Activated CD8-positive, alpha-beta memory T cell treated with anti-CD3 and anti-CD28 coated beads for 1 hour (primary cell): ENCODE measurements around the gene SPOCK1.

Experiments used
- DNase-seq, 2 donors: peaks; one replicate each; pipeline ENCODE4 v3.0.0-alpha.2; 2020; ENCODE audit warnings: low read depth in 1 of 2; ENCODE audit errors: extremely low read depth in 1 of 2

The SPOCK1 gene

DNA sequence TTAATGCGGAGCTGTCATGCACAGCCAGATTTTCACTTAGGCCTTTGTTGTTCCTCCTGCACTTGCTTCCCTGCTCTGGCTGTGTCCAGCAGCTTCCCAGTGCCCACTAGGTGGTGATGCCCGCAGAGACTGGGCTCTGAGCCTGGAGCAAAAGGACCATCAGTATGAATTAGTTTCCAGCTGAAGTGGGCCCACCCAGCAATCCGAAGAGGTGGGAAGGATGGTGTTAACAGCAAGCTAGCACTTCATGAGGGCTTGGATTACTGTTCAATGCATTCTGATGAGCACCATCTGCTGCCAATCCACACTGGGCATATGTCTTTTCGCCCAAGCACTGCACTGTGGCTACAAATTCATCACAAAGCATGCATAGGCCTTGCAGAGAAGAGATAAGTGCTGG is 459.1 kb downstream of the SPOCK1 start:
- no peak for DNase-seq

GRCh38 chr5:137037848-137038247 is 461.3 kb downstream of the SPOCK1 start:
- no peak for DNase-seq

DNA sequence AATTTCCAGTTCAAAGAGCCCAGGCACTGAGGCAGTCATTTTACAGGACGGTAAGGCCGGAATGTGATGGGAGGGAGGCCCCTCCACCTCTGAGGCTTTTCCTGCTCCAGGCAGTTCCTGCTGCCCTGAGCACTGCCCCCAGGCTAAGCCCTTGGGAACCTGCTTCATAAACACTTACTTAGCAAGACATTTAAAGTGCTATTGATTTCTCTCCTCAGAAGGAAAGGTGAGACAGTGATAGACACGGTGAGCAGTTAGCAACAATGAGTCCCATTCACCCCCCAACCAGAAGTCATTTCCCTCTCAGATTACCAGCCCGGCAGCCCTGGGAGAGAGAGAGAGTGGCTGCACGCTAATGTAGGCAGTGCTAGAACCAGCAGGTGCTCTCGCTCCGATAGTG is 462.5 kb downstream of the SPOCK1 start:
- DNase-seq, result no peak

DNA sequence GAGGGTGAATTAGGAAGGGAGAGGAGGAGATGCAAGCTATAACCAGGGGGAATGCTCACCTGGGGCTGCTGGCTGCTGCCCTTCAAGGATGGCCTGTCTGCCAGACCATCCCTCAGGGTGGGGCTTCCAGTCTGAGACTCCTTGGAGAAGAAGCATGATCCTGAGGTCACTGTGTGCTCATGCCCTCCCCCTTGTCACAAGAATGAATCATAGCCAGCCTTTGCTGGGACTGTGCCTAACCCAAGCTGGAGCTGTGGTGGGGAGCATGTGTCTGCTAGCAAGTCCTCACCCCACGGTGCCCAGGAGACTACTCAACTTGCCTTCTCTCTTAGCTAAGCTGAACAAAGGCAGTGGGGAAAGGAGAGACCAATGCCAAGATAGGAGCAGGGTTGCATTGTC is 463.6 kb downstream of the SPOCK1 start:
- DNase-seq, result no peak

DNA sequence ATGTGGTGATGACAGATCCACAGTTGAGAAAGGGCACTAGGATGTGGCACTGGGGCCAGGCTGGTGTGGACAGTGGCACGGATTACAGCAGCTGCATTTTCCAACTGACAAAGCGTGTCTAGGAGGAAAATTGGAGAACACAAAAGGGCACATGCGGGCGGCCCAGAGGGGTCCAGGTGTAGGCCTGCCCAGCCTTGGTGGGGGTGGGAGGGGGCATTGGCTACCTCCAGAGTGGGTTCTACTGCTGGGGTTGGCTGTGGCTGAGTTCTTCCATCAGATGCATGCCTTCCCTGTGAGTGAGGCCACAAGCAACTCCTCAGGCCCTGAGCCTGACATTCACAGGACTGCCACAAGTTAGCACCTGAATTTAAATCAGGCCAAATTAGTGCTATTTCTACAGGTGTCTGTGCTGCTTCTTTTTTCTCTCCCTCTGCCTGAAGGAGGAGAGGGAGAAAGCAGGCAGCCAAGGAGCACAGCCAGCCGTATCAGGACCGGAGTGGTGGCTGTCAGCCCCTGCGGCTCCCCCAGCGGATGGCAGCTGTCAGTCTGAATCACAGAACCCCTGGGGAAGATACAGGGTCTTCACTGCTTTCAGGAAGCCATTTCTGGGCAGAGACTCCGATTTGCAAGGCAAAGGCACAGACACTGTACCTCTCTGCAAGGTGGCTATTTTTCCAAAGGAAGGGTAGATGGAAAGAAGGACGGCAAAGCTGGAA is 464.2 kb downstream of the SPOCK1 start:
- DNase-seq, result no peak

- DNase-seq, result no peak
Measured at GRCh38 chr5:137034213-137034612, 464.9 kb downstream of the SPOCK1 start.

DNA sequence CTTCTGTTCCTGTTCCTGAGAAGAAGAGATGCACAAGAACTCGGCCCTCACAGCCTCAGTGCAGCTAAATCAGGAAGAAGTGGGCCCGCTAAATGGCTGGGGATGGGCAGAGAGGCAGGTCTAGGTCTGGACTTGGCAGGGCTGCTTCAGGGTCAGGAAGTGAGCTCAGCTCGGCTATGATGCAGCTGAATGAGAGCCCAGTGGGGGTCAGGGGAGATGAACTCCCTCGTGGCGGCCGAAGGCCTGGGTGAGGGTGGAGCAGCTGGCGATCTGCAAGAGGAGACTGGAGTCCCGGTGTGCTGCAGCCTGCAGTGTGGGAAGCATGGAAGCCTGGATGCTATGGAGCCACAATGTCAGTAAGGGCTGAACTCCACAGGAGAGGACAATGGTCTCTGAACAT is 466.2 kb downstream of the SPOCK1 start:
- DNase-seq, result no peak

DNA sequence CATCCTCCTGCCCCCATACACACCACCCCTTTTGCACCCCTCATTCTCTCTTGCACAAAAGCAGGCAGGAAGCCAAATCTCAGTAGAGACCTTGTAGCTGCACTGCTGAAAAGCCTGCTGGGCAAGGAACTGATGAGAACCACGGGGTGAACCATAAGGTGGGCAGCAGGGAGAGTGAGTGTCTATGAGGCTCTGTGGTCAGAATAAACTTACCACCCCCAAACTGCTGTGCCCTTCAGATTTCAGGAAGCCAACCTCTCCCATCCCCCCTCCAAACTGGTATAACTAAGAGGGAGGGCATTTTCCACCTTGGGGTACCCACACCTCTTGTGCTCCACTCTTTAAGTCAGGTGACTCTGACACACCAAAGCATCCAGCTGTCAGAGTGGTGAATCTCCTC is 471.4 kb downstream of the SPOCK1 start:
- DNase-seq, result no peak

- DNase-seq, result no peak
Measured at GRCh38 chr5:137026296-137026695, 472.8 kb downstream of the SPOCK1 start.

- no peak for DNase-seq
Measured at GRCh38 chr5:137024044-137024443, 475.1 kb downstream of the SPOCK1 start.

GRCh38 chr5:137023371-137023770 is 475.8 kb downstream of the SPOCK1 start:
- no peak for DNase-seq

DNA sequence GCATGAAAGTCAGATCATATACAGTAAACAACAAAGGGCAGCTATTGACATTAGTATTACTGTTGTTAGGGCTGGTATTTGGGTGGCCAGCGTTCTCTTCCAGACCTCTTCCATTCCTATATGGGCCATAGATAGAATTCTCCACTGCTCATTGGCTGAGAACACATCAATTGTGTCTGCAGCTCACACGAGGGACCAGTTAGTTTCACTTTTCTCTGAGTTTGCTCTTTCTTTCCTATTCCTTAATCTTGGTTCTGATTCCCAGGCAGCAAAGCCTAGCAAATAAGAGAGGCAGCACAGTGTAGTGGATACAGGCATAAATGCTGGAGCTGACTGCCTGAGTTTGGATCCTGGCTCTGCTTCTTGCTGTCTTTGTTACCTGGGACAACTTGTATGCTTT is 476.4 kb downstream of the SPOCK1 start:
- no peak for DNase-seq

GRCh38 chr5:137022043-137022442 is 477.1 kb downstream of the SPOCK1 start:
- DNase-seq, result no peak

DNA sequence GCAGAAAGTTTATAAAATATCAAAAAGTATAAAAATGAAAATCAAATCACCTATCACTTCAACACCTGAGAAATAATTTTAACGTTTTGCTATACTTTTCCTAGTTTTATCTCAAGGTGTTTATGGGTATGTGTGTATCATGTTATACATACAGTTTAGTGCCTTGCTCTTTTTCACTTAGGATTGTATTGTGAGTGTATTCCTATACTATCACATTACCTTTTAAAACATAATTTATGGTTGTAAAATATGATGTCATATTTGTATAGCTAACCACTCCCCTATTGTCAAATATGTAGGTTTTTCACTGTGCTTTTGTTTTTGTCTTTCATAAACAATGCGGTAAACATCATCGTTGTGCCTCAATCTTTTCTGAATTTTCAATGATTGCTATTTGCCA is 479.9 kb downstream of the SPOCK1 start:
- no peak for DNase-seq

- no peak for DNase-seq
Measured at GRCh38 chr5:137016783-137017324, 482.3 kb downstream of the SPOCK1 start.

- no peak for DNase-seq
Measured at GRCh38 chr5:137015540-137016116, 483.5 kb downstream of the SPOCK1 start.

- no peak for DNase-seq
Measured at GRCh38 chr5:137014731-137015130, 484.4 kb downstream of the SPOCK1 start.

DNA sequence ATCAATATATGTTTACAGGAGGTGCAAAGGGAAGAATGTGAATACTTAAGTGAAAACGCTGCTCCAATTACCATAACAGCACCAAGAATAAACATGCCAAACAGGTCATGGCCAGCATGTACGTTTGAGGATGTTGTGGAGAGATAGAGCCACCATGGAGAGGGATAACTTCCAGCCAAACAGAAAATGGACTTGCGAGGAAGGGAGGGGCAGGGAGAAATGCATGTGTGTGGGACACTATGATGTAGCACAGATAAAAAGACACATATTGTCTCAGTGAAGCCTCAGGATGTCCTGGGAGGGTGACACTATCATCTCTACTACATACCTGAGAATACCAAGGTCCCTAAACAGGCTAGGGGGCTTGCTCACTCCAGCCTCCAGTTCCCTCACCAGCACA is 488.9 kb downstream of the SPOCK1 start:
- no peak for DNase-seq

GRCh38 chr5:137004279-137004678 is 494.8 kb downstream of the SPOCK1 start:
- no peak for DNase-seq

- DNase-seq, result no peak
Measured at GRCh38 chr5:137001026-137001569, 498.0 kb downstream of the SPOCK1 start.

DNA sequence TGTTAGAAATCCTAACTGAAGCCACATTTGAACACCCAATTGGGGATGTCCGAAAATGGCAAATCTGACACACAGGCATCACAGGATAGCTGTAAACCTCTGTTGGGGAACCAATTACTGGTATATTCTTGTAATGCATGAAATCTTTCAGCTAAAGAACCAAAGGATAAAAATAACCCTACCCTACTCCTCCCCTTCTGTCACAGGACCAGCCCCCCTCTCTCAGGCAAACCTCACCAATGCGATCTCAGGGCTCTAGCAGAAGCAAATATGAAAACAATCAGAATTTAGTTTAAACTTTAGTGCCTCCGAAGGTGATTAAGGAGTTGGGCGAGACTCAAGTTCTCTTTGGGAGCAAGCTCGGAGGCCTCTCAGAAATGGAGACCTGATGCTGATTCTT is 499.3 kb downstream of the SPOCK1 start:
- no peak for DNase-seq

DNA sequence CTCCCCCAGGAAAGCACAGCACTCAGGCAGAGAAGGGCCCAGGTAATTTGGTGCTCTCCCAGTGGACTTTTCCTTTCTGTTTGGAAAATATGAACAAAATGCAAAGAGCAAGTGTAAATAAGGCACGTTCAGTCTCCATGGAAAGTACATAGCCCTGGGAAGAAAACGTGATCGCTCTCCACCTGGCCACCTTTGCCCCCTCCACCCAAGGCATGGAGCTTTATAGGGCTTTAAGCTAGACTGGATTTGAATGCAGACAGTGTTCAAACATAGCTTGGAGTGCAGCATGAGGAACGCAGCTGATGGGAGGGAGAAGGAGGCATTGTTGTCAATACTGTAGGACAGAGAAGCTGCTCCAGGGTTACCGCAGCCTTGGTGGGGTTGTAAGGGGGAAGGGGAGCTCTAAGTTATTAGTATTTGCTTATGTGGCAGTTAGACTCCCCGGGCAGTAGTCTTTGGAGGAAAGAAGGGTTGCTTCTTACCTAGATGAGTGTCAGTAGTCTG is 500.2 kb downstream of the SPOCK1 start:
- no peak for DNase-seq
